Stimulated activated CD8-positive, alpha-beta memory T cell treated with anti-CD3 and anti-CD28 coated beads, Interleukin-12 subunit alpha, Interleukin-12 subunit beta, amount 100 ng/mL, for 24 hours (primary cell): ENCODE measurements around the gene ST6GAL1.
"Not testable (repeated sequence)": the region's sequence is repeated elsewhere in the genome, so short reads cannot be mapped to it uniquely, and the experiment has no call there.

Experiments
- DNase-seq: peaks from one replicate; pipeline ENCODE4 v3.0.0-alpha.2; 2020; ENCODE audit errors: extremely low read depth

ST6GAL1 gene, protein sequence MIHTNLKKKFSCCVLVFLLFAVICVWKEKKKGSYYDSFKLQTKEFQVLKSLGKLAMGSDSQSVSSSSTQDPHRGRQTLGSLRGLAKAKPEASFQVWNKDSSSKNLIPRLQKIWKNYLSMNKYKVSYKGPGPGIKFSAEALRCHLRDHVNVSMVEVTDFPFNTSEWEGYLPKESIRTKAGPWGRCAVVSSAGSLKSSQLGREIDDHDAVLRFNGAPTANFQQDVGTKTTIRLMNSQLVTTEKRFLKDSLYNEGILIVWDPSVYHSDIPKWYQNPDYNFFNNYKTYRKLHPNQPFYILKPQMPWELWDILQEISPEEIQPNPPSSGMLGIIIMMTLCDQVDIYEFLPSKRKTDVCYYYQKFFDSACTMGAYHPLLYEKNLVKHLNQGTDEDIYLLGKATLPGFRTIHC

DNA sequence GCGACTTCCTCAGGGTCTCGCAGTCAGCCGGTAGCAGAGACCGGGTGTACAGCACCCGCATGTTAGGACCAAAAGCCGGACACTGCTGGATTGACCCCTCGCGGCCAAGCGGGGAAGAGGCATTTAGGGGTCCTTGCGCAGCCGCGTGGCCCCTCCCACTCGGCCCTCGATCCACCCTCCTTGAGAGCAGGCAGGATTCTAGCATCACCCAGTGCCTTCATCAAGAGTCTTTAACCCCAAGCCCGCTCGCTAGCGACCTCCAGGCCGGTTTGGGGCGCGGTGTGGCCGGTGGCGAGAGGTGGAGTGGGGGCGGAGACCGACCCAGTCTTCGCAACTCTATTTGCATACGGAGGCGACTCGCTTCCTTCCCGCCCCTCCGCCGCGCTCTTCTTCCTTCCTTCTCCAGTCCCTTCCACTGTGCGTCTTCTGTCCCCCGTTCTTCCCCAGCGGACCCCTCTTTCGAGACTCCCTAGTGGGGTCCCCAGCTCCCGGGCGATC, at the start of gene ST6GAL1:
ST6GAL1 (plus strand) TSS at position 384 of the 498 bp plus-strand sequence. CDS start 112,178 bp downstream, outside the sequence.
- DNase-seq: peak; percentile 34

DNA sequence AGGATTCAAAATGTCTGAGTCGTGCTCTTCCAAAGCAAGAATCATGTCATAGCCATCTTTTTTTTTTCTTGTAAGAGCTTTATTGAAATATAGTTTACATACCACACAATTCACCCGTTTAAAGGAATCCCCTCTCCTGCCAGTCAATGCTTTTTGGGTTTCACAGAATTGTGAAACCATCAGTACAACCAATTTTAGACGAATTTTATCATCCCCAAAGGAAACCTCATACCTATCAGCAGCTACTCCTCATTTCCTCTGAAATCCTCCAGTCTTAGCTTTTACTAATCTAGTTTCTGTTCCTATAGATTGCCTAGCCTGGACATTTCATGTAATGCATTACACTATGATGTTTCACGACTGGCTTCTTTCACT, 48.2 kb upstream of the ST6GAL1 start:
- DNase-seq: no peak

DNA sequence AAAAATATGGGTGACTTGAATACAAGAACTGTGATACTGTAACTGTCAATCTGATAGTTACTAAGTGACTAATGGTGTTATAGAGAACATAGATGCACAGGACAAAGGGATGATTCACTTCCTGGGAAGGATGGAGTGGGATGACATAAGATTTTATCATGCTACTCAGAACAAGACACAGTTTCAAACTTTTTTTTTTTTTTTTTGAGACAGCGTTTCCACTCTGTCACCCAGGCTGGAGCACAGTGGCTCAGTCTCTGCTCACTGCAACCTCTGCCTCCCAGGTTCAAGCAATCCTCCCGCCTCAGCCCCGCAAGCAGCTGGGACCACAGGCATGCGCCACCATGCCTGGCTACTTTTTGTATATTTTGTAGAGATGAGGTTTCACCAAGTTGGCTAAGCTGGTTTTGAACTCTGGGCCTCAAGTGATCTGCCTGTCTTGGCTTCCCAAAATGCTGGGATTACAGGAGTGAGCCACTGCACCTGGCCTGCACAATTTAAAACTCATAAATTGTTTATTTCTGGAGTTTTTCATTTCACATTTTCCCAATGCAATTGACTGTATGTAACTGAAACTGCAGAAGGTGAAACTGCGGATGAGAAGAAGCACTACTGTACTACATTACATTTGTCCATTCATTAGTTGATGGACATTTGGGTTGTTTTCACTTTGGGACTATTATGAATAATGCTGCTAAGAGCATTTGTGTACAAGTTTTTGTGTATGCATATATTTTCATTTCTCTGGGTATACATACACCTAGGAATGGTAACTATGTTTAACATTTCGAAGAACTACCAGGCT, 47.2 kb upstream of the ST6GAL1 start:
- DNase-seq: no peak

DNA sequence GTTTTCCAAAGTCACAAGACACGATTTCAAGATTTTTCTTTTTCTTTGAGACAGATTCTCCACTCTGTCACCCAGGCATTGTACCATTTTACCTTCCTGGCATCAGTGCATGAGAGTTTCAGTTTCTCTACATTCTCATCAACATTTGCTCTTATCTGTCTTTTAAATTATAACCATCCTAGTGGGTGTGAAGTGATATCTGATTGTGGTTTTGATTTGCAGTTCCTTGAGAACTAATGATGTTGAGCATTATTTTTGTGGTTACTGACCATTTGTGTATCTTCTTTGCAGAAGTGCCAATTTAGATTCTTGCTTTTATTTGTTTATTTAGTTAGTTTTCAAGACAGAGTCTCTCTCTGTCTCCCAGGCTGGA, 46.7 kb upstream of the ST6GAL1 start:
- DNase-seq: no peak

DNA sequence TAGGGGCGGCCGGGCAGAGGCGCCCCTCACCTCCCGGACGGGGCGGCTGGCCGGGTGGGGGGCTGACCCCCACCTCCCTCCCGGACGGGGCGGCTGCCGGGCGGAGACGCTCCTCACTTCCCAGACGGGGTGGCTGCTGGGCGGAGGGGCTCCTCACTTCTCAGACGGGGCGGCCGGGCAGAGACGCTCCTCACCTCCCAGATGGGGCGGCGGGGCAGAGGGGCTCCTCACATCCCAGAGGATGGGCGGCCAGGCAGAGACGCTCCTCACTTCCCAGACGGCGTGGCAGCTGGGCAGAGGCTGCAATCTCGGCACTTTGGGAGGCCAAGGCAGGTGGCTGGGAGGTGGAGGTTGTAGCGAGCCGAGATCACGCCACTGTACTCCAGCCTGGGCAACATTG, 45.5 kb upstream of the ST6GAL1 start:
- not testable (repeated sequence) for DNase-seq

DNA sequence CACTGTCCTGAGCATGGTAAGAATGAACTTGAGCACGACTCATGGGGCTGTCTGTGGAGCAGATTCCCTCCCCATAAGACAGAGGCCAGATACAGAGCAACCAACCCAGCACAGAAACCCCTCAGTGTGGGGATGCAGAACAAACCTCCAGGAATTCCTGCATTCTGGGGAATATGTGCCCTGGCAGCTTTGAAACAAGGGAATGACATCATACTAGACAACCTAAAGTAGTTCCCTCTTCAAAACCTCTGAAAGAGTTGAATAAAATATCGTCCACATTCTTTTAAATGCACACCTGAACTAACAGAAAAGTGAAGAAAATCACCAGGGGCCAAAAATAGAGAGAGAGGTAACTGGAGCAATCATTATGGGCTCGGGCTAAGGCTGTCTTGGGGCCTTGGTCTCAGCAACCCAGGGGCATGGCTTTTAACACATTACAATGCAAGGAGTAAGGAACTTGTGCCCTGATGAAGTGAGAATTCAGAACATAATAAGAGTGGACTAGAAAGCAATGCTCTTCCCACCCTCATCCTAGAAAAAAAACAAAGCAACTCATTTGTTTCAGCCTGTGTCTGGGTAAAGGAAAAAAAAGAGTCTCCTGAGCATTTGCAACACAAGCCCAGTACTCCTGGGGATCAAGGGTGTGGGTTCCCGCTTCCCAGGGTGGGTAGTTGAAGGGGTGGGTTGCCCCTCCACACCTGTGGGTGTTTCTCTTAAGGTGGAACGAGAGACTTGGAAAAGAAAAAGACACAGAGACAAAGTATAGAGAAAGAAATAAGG, 43.9 kb upstream of the ST6GAL1 start:
- no peak for DNase-seq

DNA sequence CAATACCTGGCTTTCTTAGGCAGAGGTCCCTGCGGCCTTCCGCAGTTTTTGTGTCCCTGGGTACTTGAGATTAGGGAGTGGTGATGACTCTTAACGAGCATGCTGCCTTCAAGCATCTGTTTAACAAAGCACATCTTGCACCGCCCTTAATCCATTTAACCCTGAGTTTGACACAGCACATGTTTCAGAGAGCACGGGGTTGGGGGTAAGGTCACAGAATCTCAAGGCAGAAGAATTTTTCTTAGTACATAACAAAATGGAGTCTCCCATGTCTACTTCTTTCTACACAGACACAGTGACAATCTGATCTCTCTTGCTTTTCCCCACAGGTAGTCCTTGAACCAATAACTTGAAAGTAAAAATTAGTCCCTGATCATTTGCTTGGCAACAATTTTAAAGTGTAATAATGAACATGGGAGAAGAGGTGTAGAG, 42.8 kb upstream of the ST6GAL1 start:
- DNase-seq: not testable (repeated sequence)

DNA sequence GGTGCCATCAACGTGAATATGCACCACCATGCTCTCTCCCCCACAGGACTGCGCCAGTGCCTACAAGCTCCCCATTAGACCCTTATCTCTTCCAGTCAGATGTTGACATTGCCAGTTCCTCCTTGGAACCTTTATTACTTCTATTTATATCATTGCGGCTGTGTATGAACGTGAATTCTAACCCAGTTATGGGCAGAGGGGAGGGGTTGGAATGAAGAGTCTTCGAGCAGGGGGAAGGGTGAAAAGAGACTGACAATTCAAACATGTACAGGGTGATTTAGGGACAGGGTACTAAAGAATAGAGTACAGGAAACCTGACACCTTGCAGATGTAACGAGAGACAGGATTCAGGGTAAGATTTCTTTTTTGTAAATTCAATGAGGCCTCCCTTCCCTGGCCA, 41.8 kb upstream of the ST6GAL1 start:
- DNase-seq: no peak

DNA sequence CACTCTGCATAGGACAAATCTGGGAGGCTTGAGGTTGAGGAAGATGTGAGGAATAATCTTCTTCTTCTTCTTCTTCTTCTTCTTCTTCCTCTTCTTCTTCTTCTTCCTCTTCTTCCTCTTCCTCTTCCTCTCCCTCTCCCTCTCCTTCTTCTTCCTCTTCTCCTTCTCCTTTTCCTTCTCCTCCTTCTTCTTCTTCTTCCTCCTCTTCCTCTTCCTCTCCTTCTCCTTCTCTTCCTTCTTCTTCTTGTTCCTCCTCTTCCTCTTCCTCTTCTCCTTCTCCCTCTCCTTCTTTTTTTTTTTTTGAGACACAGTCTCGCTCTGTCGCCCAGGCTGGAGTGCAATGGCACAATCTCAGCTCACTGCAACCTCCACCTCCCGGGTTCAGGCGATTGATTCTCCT, 40.6 kb upstream of the ST6GAL1 start:
- DNase-seq: not testable (repeated sequence)

DNA sequence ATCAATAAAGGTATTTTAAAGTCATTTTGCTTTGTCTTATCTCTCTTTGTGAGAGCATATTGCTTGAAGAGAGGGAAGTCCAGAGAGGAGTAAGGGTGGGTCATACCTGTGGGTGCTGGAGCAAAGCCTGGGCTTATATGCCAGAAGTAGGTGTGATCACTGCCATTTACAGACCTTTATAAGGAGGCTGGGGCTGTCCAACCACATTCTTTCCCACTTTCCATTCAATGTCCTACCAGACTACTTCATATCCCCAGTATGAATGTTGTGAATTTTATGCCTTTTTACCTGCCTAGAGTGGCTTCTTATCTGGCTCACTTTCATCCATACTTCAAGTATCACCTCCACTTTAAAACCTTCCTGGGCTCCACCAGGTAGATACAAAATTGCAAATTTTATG, 39.4 kb upstream of the ST6GAL1 start:
- DNase-seq: no peak

DNA sequence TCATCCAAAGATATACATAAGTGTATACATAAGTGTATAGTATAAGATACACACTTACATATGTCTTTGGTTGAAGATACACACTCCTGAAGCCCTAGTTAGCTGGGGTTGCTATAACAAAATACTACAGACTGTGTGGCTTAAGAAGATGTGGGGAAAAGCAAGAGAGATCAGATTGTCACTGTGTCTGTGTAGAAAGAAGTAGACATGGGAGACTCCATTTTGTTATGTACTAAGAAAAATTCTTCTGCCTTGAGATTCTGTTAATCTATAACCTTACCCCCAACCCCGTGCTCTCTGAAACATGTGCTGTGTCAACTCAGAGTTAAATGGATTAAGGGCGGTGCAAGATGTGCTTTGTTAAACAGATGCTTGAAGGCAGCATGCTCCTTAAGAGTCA, 37.3 kb upstream of the ST6GAL1 start:
- DNase-seq: not testable (repeated sequence)

DNA sequence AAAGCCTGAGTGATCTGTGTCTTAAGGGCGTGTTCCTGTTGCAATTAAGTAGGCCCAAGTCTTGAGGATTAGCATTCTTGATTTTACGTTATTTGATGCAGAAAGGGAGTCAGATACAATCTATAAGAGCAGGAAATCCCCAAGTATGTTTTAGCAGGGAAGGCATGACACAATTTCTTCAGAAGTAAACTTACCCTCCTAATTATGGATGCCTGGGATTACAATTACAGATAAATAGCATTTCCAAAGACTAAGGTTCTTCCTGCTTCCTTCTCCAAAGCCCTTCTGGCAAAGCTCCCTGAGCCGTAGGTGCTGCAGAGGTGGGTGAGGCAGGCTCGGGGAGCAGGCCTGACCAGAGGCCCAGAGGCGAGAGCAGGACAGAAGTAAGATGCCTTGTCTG, 34.9 kb upstream of the ST6GAL1 start:
- no peak for DNase-seq

DNA sequence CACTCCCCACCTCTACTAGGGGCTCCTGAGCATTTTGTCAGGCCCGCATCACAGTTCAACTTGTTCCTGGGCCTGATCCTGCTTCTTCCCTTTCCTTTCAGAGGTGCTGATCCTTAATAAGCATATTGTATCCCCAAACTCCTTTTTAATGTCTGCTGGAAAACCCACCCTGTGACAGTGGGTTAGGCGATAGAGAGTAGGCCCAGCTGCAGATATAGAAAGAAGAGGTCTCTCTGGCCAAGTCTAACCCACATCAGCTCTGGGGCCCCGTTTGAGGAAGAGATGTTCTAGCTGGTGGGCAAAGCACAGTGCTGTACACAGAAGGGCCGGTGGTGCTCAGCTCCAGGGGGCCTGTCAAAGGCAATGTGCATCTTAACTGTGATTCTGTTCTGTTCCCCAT, 34.3 kb upstream of the ST6GAL1 start:
- no peak for DNase-seq

DNA sequence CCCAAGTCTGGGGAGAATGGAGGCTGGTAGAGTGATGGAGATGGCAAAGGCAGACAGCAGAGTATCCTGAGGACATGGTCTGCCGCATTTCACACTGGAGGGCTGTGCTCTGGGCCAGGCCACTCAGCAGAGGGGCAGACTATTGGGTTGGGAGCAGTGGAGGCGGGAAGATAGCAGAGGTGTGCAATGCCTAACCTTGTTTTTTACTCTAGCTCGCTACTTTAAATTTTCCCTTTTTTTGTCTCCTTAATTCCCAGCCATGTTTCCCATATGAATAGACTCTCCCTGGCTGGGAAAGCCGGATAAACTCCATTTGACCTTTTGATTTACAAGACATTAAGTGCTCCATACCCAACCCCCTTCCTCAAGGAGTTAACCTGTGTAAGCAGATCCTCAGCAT, 33.5 kb upstream of the ST6GAL1 start:
- no peak for DNase-seq

DNA sequence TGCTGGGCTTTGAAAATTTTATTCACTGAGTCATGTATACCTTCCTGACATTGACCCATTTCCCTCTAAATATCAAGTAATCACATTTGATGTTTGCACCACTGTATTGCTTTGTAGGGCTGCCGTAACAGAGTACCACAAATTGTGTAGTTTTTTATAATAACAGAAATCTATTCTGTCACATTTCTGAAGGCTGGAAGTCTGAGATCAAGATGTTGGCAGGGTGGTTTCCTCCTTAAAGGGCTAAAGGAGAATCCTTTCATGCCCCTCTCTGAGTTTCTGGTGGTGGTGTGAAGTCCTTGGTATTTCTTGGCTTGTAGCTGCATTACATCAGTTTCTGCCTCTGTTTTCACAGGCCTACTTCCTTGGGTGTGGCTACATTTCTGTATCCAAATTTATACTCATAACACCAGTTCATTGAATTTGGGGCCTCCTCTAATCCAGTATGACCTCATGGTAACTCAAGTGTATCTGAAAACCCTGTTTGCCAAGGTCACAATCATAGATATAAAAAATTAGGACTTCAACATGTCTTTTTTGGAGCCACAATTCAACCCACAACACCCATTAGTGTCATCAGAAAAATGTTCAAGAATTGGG, 29.1 kb upstream of the ST6GAL1 start:
- DNase-seq: no peak

DNA sequence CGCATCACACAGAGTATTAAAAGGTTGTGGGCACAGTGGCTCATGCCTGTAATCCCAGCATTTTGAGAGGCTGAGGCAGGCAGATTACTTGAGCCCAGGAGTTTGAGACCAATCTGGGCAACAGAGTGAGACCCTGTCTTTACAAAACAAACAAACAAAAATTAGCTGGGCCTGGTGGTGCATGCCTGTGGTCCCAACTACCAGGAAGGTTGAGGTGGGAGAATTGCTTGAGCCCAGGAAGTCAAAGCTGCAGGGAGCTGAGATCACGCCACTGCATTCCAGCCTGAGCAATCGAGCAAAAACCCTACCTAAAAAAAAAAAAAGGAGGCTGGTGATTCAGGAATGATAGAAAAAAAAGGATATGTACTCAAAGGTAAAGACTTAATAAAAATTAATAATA, 28.2 kb upstream of the ST6GAL1 start:
- no peak for DNase-seq

DNA sequence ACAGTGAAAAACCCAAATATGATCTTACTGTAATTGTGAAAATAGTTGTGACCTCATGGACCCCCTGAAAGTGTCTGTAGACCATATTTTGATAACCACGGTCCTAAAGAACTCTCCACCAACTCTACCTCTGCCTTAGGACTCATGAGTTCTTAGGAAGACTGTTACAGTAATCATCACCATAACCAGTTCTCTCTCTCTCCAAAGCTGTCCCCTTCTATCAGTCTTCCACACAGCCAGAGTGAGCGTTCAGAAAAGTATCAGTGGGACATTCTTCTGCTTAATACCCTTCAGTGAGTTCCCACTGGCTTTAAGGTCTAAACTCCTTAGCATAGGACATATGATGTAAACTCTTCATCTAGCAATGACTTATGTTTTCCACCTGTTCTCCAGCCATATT, 27.6 kb upstream of the ST6GAL1 start:
- no peak for DNase-seq

DNA sequence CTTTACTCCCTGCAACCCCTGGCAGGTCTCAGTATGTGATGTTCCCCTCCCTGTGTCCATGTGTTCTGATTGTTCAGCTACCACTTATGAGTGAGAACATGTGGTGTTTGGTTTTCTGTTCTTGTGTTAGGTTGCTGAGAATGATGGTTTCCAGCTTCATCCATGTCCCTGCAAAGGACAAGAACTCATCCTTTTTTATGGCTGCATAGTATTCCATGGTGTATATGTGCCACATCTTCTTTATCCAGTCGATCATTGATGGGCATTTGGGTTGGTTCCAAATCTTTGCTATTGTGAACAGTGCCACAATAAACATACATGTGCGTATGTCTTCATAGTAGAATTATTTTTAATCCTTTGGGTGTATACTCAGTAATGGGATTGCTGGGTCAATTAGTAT, 26.6 kb upstream of the ST6GAL1 start:
- not testable (repeated sequence) for DNase-seq

DNA sequence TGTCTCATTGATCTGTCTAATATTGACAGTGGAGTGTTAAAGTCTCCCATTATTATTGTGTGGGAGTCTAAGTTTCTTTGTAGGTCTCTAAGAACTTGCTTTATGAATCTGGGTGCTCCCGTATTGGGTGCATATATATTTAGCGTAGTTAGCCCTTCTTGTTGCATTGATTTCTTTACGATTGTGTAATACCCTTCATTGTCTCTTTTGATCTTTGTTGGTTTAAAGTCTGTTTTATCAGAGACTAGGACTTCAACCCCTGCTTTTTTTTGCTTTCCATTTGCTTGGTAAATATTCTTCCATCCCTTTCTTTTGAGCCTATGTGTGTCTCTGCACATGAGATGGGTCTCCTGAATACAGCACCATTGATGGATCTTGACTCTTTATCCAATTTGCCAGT, 23.3 kb upstream of the ST6GAL1 start:
- DNase-seq: not testable (repeated sequence)

DNA sequence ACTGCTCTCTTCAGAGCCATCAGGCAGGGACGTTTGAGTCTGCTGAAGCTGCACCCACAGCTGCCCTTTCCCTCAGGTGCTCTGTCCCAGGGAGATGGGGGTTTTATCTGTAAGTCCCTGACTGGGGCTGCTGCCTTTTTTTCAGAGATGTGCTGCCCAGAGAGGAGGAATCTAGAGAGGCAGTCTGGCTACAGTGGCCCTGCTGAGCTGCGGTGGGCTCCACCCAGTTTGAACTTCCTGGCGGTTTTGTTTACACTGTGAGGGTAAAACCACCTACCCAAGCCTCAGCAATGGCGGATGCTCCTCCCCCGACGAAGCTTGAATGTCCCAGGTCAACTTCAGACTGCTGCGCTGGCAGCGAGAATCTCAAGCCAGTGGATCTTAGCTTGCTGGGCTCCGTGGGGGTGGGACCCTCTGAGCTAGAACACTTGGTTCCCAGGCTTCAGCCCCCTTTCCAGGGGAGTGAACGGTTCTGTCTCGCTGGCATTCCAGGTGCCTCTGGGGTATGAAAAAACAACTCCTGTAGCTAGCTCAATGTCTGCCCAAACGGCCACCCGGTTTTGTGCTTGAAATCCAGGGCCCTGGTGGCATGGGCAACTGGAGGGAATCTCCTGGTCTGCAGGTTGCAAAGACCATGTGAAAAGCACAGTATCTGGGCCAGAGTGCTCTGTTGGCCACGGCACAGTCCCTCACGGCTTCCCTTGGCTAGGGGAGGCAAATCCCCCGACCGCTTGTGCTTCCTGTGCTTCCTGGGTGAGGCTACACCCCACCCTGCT, 21.1 kb upstream of the ST6GAL1 start:
- DNase-seq: peak; percentile 54
